ENCODE data around the gene NDUFAF3.

- no peak; the same call in 1 of the 2 replicates for TF ChIP-seq POLR2A (IDR thresholded peaks at IDR 0.05; ENCODE audit: low read depth, low read length)
- TF ChIP-seq SPI1 (IDR thresholded peaks at IDR 0.05; ENCODE audit: low read depth, low read length), result no peak
- TF ChIP-seq POLR2AphosphoS5 (IDR thresholded peaks at IDR 0.05; ENCODE audit: low read depth, low read length), result no peak
Observed at GRCh38 chr3:49018707-49019006, 3.3 kb upstream of the NDUFAF3 start.
